GM12878 (cell line): ENCODE data around the gene NACA2. TPM values are rescaled to one million over a fixed set of nuclear protein-coding genes. Genes with fewer than 3 reads are reported as not detected.

ENCODE experiments used
- ATAC-seq: fragments of 200-7000 bp; cut with Tn5 transposase; 3 replicates; pipeline ENCODE4 v1.9.1; 2020; ENCODE audit warnings: mild to moderate bottlenecking, moderate library complexity
- BruUV-seq: library from RNA; stranded (reverse); fragments of 400-500 nt; replicated peaks from 2 replicates; lab custom pipeline; 2021; lab: Mats Ljungman, UMichigan
- CTCF ChIA-PET: fragments of 300-600 bp; sonication (Branson Sonifier 250); formaldehyde crosslinking; extraction: SDS; loops from one replicate; lab custom pipeline; 2021; ENCODE audit warnings: inconsistent platforms; lab: Yijun Ruan, JAX
- POLR2A ChIA-PET: fragments of 350-600 bp; formaldehyde crosslinking; extraction: SDS; loops from one replicate; lab custom pipeline; 2021; ENCODE audit warnings: inconsistent platforms; lab: Charles Lee
- RAD21 ChIA-PET: fragments of 300-600 bp; sonication (Branson Sonifier 250); formaldehyde crosslinking; loops from one replicate; lab custom pipeline; 2023; ENCODE audit warnings: antibody characterized with exemption; ENCODE audit not compliant: unreplicated experiment; lab: Charles Lee
- SMC1A ChIA-PET: fragments of 300-600 bp; sonication (Branson Sonifier 250); formaldehyde crosslinking; loops from one replicate; lab custom pipeline; 2023; ENCODE audit not compliant: unreplicated experiment, uncharacterized antibody; lab: Charles Lee
- DNase-seq: peaks from one replicate; pipeline ENCODE4 v3.0.0-alpha.2; 2011; ENCODE audit warnings: low read depth, low spot score
- FAIRE-seq: peaks from 3 replicates; lab custom pipeline; 2011; peaks lifted over from hg19 to GRCh38; lab: Jason Lieb, UNC
- H2AFZ ChIP-seq: 2 replicates; pipeline ENCODE4 v1.6.0; 2011; ENCODE audit warnings: low read depth, low read length, control low read depth; ENCODE audit not compliant: control insufficient read depth
- H3K27ac ChIP-seq: 2 replicates; pipeline ENCODE4 v1.5.1; 2011; ENCODE audit warnings: control low read depth; ENCODE audit not compliant: control insufficient read depth, insufficient read depth
- H3K27me3 ChIP-seq, 2 experiments: replicated peaks in 1 of 2; 2 replicates each; pipeline versions ENCODE4 v1.6.0 to v1.6.1; 2011; ENCODE audit warnings: low read length in 1 of 2; ENCODE audit not compliant: control insufficient read depth in 2 of 2, insufficient read depth in 2 of 2
- H3K36me3 ChIP-seq, 2 experiments: 2 replicates each; pipeline ENCODE4 v1.5.1; 2011; ENCODE audit warnings: low read length in 1 of 2; ENCODE audit not compliant: control insufficient read depth in 2 of 2, insufficient read depth in 2 of 2
- H3K4me1 ChIP-seq: 2 replicates; pipeline ENCODE4 v1.6.1; 2011; ENCODE audit warnings: mild to moderate bottlenecking, low read length, moderate library complexity, mixed read lengths; ENCODE audit not compliant: control insufficient read depth, insufficient read depth
- H3K4me2 ChIP-seq: 2 replicates; pipeline ENCODE4 v1.6.0; 2011; ENCODE audit warnings: control low read depth; ENCODE audit not compliant: control insufficient read depth, insufficient read depth
- H3K4me3 ChIP-seq: fragments of 200-600 bp; sonication (generic); 2 replicates; pipeline ENCODE4 v1.5.1; 2016
- H3K79me2 ChIP-seq: 2 replicates; pipeline ENCODE4 v1.6.0; 2011; ENCODE audit warnings: low read length; ENCODE audit not compliant: control insufficient read depth, insufficient read depth
- H3K9ac ChIP-seq: 2 replicates; pipeline ENCODE4 v1.8.0; 2011; ENCODE audit warnings: low read length, control low read depth, mixed read lengths; ENCODE audit not compliant: control insufficient read depth, insufficient read depth
- H3K9me3 ChIP-seq: replicated peaks from 3 replicates; pipeline ENCODE4 v1.5.1; 2011; ENCODE audit warnings: mild to moderate bottlenecking, low read length; ENCODE audit not compliant: control insufficient read depth, insufficient read depth
- H4K20me1 ChIP-seq: 2 replicates; pipeline ENCODE4 v1.6.0; 2011; ENCODE audit not compliant: control insufficient read depth, insufficient read depth
- ETV6 ChIP-seq, 2 experiments: fragments of 450-650 bp in 1 of 2; IDR thresholded peaks in 1 of 2; conservative IDR thresholded peaks in 1 of 2; 2 replicates each; pipeline ENCODE4 v1.6.1; 2014; ENCODE audit warnings: antibody characterized with exemption in 1 of 2, borderline replicate concordance in 1 of 2, low read depth in 1 of 2, mild to moderate bottlenecking in 1 of 2, moderate library complexity in 1 of 2
- MYB ChIP-seq: fragments of 150-350 bp; IDR thresholded peaks from 2 replicates; pipeline ENCODE4 v1.6.1; 2014; ENCODE audit warnings: mild to moderate bottlenecking, low read depth, low read length, borderline replicate concordance
- NFXL1 ChIP-seq: fragments of 450-650 bp; IDR thresholded peaks from 2 replicates; pipeline ENCODE4 v1.6.1; 2017; ENCODE audit warnings: antibody characterized with exemption, mild to moderate bottlenecking, borderline replicate concordance
- POLR2AphosphoS5 ChIP-seq: IDR thresholded peaks from 2 replicates; pipeline ENCODE4 v1.6.1; 2011; ENCODE audit warnings: mild to moderate bottlenecking, low read length, inconsistent platforms
- ZNF274 ChIP-seq: IDR thresholded peaks from one replicate; pipeline ENCODE4 v1.8.0; 2011; ENCODE audit not compliant: insufficient read length, insufficient read depth
- whole genome bisulfite sequencing: methylation state at CpG from one replicate; pipeline ENCODE4 v1.1.6; 2016; ENCODE audit warnings: low lambda C conversion rate; ENCODE audit not compliant: insufficient replicate concordance, insufficient coverage; ENCODE audit errors: missing lambda C conversion rate; 5-methylcytosine and 5-hydroxymethylcytosine counted together
- in situ Hi-C: fragments of 300-500 bp; cut with MboI; formaldehyde crosslinking; loops from 9 replicates; pipeline ENCODE4 v1.14.3; 2018; ENCODE audit warnings: mixed read lengths
- intact Hi-C: fragments of 100-400 bp; cut with micrococcal nuclease; formaldehyde crosslinking; loops from one replicate; pipeline ENCODE4 v1.14.2; 2022; ENCODE audit not compliant: unreplicated experiment
- polyA plus RNA-seq, 11 experiments: library from polyadenylated mRNA; depleted of rRNA in 4 of 11; unstranded in 6 of 11; stranded (reverse) in 5 of 11; fragments of >200 nt; fragmentation: Nextera tagmentation in 4 of 11; fragmentation: Illumina TruSeq in 1 of 11; extraction: Ambion mirVana in 4 of 11; extraction: Trizol in 1 of 11; gene quantifications; 1 replicate in 1 of 11; 2 replicates in 10 of 11; pipeline versions ENCODE4 v1.2.1 to v1.2.3, GENCODE V29; 2011 to 2016; ENCODE audit warnings: inconsistent platforms in 2 of 11, missing spikeins in 2 of 11, low read depth in 1 of 11
- total RNA-seq, 4 experiments: library from RNA; depleted of rRNA in 3 of 4; stranded (reverse); fragments of >200 nt in 3 of 4; fragmentation: Illumina TruSeq in 1 of 4; extraction: Trizol in 1 of 4; gene quantifications; 2 replicates each; pipeline versions ENCODE4 v1.2.1 to v1.2.3, GENCODE V29; 2013 to 2021
- TF ChIP-seq, protein P1 (sequence below): fragments of 450-650 bp; formaldehyde crosslinking; IDR thresholded peaks from 2 replicates; pipeline ENCODE4 v1.4.0; 2020; ENCODE audit warnings: mild to moderate bottlenecking, moderate library complexity
- TF ChIP-seq, protein P2 (sequence below): IDR thresholded peaks from 2 replicates; pipeline ENCODE4 v1.6.1; 2012; ENCODE audit warnings: mild to moderate bottlenecking, low read depth, low read length
- TF ChIP-seq, protein P3 (sequence below): IDR thresholded peaks from 2 replicates; pipeline ENCODE4 v1.6.1; 2012; ENCODE audit warnings: low read depth, low read length, improper control_type of control experiment
- TF ChIP-seq, protein P4 (sequence below), 3 experiments: IDR thresholded peaks in 2 of 3; conservative IDR thresholded peaks in 1 of 3; 2 replicates each; pipeline ENCODE4 v1.5.1; 2011; ENCODE audit warnings: low read depth in 3 of 3, low read length in 3 of 3, mild to moderate bottlenecking in 3 of 3, control low read depth in 2 of 3, moderate library complexity in 2 of 3, inconsistent platforms in 1 of 3, mixed read lengths in 1 of 3; ENCODE audit not compliant: control insufficient read depth in 2 of 3, insufficient read depth in 1 of 3; ENCODE audit errors: extremely low read depth in 1 of 3
- TF ChIP-seq, protein P5 (sequence below): IDR thresholded peaks from 2 replicates; pipeline ENCODE4 v1.6.1; 2011; ENCODE audit warnings: low read depth, mild to moderate bottlenecking, low read length, moderate library complexity, borderline replicate concordance; ENCODE audit errors: extremely low read depth

Gene NACA2
- total and polyA plus RNA-seq, 10 of the 15 experiments (the other 5 are each of a cell fraction or from before 2014, with no cell fraction given) = 0.16 to 0.68 (median 0.36) TPM; not detected in 4

DNA sequence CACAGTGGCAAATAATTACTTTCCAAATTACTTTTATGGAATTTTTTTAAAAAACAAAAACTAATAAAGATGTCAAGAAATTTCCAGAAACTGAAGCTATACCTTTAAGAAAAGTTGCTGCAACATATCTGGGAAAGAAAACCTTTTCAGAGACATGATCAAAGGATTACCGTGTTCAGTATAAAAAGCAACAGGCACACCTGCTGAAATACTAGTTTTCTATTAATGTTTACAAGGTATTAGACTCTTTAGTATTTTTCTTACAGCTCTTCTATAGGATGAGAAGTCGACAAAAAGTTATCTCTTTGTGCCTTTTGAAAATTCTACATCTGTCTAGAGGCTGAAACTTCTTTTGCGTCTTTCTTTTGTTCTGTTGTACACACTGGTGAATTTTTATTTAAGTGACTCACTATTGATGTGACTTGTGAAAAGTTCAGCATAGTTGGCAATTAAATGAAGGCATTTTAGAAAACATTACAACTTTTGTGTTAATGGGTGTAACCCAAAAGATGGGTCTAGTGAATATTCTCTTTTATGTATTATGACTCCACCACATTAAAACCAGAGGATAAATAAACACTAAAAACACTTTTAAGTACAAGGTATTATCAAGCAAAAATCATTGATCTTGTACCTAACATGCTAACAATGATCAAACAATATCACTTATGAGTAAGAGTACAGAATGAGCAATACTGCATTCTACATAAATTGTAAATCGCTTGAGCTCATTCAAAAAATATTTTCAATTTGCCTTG lies 23.8 kb downstream of the NACA2 start:
- intact Hi-C loops = no loop called here
- no peak for ATAC-seq
- no peak for FAIRE-seq
- H3K79me2 ChIP-seq = no peaks in the 10 kb centered on the region
- RAD21 ChIA-PET = no interaction called here
- H3K4me2 ChIP-seq = no peak overlapping the region
- SMC1A ChIA-PET = interaction anchor here (0.8 to 1.1 kb wide), 2 partner anchors 12 to 27 kb away, joined by 3 read pairs; no protein-coding TSS in a partner anchor
- H2AFZ ChIP-seq = no peak overlapping the region
- TF ChIP-seq, protein P1, sequence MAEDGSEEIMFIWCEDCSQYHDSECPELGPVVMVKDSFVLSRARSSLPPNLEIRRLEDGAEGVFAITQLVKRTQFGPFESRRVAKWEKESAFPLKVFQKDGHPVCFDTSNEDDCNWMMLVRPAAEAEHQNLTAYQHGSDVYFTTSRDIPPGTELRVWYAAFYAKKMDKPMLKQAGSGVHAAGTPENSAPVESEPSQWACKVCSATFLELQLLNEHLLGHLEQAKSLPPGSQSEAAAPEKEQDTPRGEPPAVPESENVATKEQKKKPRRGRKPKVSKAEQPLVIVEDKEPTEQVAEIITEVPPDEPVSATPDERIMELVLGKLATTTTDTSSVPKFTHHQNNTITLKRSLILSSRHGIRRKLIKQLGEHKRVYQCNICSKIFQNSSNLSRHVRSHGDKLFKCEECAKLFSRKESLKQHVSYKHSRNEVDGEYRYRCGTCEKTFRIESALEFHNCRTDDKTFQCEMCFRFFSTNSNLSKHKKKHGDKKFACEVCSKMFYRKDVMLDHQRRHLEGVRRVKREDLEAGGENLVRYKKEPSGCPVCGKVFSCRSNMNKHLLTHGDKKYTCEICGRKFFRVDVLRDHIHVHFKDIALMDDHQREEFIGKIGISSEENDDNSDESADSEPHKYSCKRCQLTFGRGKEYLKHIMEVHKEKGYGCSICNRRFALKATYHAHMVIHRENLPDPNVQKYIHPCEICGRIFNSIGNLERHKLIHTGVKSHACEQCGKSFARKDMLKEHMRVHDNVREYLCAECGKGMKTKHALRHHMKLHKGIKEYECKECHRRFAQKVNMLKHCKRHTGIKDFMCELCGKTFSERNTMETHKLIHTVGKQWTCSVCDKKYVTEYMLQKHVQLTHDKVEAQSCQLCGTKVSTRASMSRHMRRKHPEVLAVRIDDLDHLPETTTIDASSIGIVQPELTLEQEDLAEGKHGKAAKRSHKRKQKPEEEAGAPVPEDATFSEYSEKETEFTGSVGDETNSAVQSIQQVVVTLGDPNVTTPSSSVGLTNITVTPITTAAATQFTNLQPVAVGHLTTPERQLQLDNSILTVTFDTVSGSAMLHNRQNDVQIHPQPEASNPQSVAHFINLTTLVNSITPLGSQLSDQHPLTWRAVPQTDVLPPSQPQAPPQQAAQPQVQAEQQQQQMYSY (CRISPR knock-in tag) = no peak
- TF ChIP-seq, protein P2, sequence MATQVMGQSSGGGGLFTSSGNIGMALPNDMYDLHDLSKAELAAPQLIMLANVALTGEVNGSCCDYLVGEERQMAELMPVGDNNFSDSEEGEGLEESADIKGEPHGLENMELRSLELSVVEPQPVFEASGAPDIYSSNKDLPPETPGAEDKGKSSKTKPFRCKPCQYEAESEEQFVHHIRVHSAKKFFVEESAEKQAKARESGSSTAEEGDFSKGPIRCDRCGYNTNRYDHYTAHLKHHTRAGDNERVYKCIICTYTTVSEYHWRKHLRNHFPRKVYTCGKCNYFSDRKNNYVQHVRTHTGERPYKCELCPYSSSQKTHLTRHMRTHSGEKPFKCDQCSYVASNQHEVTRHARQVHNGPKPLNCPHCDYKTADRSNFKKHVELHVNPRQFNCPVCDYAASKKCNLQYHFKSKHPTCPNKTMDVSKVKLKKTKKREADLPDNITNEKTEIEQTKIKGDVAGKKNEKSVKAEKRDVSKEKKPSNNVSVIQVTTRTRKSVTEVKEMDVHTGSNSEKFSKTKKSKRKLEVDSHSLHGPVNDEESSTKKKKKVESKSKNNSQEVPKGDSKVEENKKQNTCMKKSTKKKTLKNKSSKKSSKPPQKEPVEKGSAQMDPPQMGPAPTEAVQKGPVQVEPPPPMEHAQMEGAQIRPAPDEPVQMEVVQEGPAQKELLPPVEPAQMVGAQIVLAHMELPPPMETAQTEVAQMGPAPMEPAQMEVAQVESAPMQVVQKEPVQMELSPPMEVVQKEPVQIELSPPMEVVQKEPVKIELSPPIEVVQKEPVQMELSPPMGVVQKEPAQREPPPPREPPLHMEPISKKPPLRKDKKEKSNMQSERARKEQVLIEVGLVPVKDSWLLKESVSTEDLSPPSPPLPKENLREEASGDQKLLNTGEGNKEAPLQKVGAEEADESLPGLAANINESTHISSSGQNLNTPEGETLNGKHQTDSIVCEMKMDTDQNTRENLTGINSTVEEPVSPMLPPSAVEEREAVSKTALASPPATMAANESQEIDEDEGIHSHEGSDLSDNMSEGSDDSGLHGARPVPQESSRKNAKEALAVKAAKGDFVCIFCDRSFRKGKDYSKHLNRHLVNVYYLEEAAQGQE = no peak
- TF ChIP-seq ZNF274 (no peak), NFXL1 (peak; percentile 76; the same call in 1 of the 2 replicates), POLR2AphosphoS5 (no peak), MYB (no peak), ETV6 (conservative IDR thresholded peaks at IDR 0.05 in 1 of 2, IDR thresholded peaks at IDR 0.05 in 1 of 2; ENCODE audit: borderline replicate concordance in 1 of 2, low read depth in 1 of 2) (peak in 1 of 2 experiments; percentile 90; a peak in 2 of 4 replicates)
- TF ChIP-seq, protein P3, sequence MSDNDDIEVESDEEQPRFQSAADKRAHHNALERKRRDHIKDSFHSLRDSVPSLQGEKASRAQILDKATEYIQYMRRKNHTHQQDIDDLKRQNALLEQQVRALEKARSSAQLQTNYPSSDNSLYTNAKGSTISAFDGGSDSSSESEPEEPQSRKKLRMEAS = no peak
- TF ChIP-seq, protein P4, sequence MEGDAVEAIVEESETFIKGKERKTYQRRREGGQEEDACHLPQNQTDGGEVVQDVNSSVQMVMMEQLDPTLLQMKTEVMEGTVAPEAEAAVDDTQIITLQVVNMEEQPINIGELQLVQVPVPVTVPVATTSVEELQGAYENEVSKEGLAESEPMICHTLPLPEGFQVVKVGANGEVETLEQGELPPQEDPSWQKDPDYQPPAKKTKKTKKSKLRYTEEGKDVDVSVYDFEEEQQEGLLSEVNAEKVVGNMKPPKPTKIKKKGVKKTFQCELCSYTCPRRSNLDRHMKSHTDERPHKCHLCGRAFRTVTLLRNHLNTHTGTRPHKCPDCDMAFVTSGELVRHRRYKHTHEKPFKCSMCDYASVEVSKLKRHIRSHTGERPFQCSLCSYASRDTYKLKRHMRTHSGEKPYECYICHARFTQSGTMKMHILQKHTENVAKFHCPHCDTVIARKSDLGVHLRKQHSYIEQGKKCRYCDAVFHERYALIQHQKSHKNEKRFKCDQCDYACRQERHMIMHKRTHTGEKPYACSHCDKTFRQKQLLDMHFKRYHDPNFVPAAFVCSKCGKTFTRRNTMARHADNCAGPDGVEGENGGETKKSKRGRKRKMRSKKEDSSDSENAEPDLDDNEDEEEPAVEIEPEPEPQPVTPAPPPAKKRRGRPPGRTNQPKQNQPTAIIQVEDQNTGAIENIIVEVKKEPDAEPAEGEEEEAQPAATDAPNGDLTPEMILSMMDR (IDR thresholded peaks at IDR 0.05 in 2 of 3, conservative IDR thresholded peaks at IDR 0.05 in 1 of 3; ENCODE audit: control insufficient read depth in 2 of 3, extremely low read depth in 1 of 3, insufficient read depth in 1 of 3, low read depth in 3 of 3, low read length in 3 of 3) = no peak
- TF ChIP-seq, protein P5, sequence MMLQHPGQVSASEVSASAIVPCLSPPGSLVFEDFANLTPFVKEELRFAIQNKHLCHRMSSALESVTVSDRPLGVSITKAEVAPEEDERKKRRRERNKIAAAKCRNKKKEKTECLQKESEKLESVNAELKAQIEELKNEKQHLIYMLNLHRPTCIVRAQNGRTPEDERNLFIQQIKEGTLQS = no peak
- TF ChIP-seq, all 136 proteins: peak for 2
- Histone ChIP-seq H3K9ac (no peak overlapping the region), H3K27ac (no peak overlapping the region), H3K27me3 (no peaks in the 10 kb centered on the region; a peak in 1 of 4 replicates), H3K4me1 (no peaks in the 10 kb centered on the region), H3K9me3 (no peaks in the 10 kb centered on the region; the same call in 2 of the 3 replicates), H3K36me3 (no peaks in the 10 kb centered on the region), H3K4me3 (no peak overlapping the region), H4K20me1 (no peaks in the 10 kb centered on the region)
- CTCF ChIA-PET = interaction anchor here (0.5 to 1.0 kb wide), 3 partner anchors 15 to 16 kb away, joined by 3 to 4 read pairs (median 3); no protein-coding TSS in a partner anchor
- POLR2A ChIA-PET = interaction anchor here (0.5 to 0.6 kb wide), 3 partner anchors 67 to 388 kb away, joined by 3 to 4 read pairs (median 4); no protein-coding TSS in a partner anchor
- WGBS = 22% methylated on average over 4 of the region's 4 CpGs
- DNase-seq = no peak
- in situ Hi-C loops = no loop called here
- no TSS peak for BruUV-seq
